PC-9 (cell line): ENCODE data around the gene KRTAP10-6. TPM values are rescaled to one million over a fixed set of nuclear protein-coding genes. Genes with fewer than 3 reads are reported as not detected.
"Not testable (repeated sequence)": the region's sequence is repeated elsewhere in the genome, so short reads cannot be mapped to it uniquely, and the experiment has no call there.

ENCODE experiments used
- BruUV-seq: library from RNA; stranded (reverse); fragments of 400-500 nt; replicated peaks from 2 replicates; lab custom pipeline; 2021; lab: Mats Ljungman, UMichigan
- CTCF ChIA-PET: fragments of 300-600 bp; sonication (Branson Sonifier 250); formaldehyde crosslinking; loops from one replicate; lab custom pipeline; 2022; ENCODE audit warnings: antibody characterized with exemption; lab: Charles Lee
- POLR2A ChIA-PET: fragments of 300-600 bp; sonication (Branson Sonifier 250); formaldehyde crosslinking; loops from one replicate; lab custom pipeline; 2022; ENCODE audit warnings: antibody characterized with exemption; ENCODE audit not compliant: unreplicated experiment; lab: Charles Lee
- DNase-seq, 2 experiments: peaks; one replicate each; pipeline versions ENCODE4 v3.0.0 to v3.0.0-alpha.2; 2015 to 2022; ENCODE audit warnings: mixed read lengths in 1 of 2
- H2AFZ ChIP-seq: fragments of 200-600 bp; sonication (generic); 2 replicates; pipeline ENCODE4 v1.8.1; 2017; ENCODE audit warnings: antibody characterized with exemption
- H3F3A ChIP-seq: fragments of 200-600 bp; sonication (generic); 2 replicates; pipeline ENCODE4 v1.8.1; 2017; ENCODE audit warnings: antibody characterized with exemption, mild to moderate bottlenecking, low read depth; ENCODE audit not compliant: insufficient read depth
- H3K27ac ChIP-seq: fragments of 200-600 bp; sonication (generic); 2 replicates; pipeline ENCODE4 v1.6.1; 2016; ENCODE audit warnings: mixed run types
- H3K27me3 ChIP-seq: fragments of 200-600 bp; sonication (generic); 2 replicates; pipeline ENCODE4 v1.6.1; 2016; ENCODE audit warnings: low read depth, mixed run types; ENCODE audit not compliant: insufficient read depth
- H3K36me3 ChIP-seq: fragments of 200-600 bp; sonication (generic); 2 replicates; pipeline ENCODE4 v1.6.1; 2016; ENCODE audit warnings: low read depth, mixed run types
- H3K4me1 ChIP-seq: fragments of 200-600 bp; sonication (generic); replicated peaks from 2 replicates; pipeline ENCODE4 v1.6.1; 2016; ENCODE audit warnings: mixed run types; ENCODE audit not compliant: insufficient read depth
- H3K4me2 ChIP-seq: fragments of 200-600 bp; sonication (generic); 2 replicates; pipeline ENCODE4 v1.6.1; 2017; ENCODE audit warnings: mixed run types
- H3K4me3 ChIP-seq: fragments of 200-600 bp; sonication (generic); 2 replicates; pipeline ENCODE4 v1.6.1; 2016; ENCODE audit warnings: mixed run types
- H3K79me2 ChIP-seq: fragments of 200-600 bp; sonication (generic); 2 replicates; pipeline ENCODE4 v1.6.1; 2017; ENCODE audit warnings: low read depth, mixed run types
- H3K9me2 ChIP-seq: fragments of 200-600 bp; sonication (generic); 2 replicates; pipeline ENCODE4 v1.8.1; 2017; ENCODE audit warnings: mild to moderate bottlenecking; ENCODE audit not compliant: insufficient read depth
- H3K9me3 ChIP-seq: fragments of 200-600 bp; sonication (generic); 2 replicates; pipeline ENCODE4 v1.8.1; 2016; ENCODE audit warnings: low read depth; ENCODE audit not compliant: insufficient read depth
- H4K20me1 ChIP-seq: fragments of 200-600 bp; sonication (generic); 2 replicates; pipeline ENCODE4 v1.8.1; 2017; ENCODE audit not compliant: insufficient read depth
- CTCF ChIP-seq: fragments of 200-600 bp; sonication (generic); conservative IDR thresholded peaks from 2 replicates; pipeline ENCODE4 v1.6.1; 2017; ENCODE audit warnings: mixed run types, antibody characterized with exemption, mild to moderate bottlenecking, moderate library complexity
- EZH2 ChIP-seq: fragments of 200-600 bp; sonication (generic); IDR thresholded peaks from 2 replicates; pipeline ENCODE4 v1.8.0; 2017; ENCODE audit warnings: antibody characterized with exemption, low read depth
- intact Hi-C: fragments of 100-400 bp; cut with micrococcal nuclease; formaldehyde crosslinking; loops from one replicate; pipeline ENCODE4 v1.10.0; 2022; ENCODE audit not compliant: unreplicated experiment
- total RNA-seq: library from RNA; stranded (reverse); gene quantifications from 2 replicates; pipeline ENCODE4 v1.2.3, GENCODE V29; 2021

KRTAP10-6 gene
- total RNA-seq, 1 experiment from 2014 or later: not detected

DNA sequence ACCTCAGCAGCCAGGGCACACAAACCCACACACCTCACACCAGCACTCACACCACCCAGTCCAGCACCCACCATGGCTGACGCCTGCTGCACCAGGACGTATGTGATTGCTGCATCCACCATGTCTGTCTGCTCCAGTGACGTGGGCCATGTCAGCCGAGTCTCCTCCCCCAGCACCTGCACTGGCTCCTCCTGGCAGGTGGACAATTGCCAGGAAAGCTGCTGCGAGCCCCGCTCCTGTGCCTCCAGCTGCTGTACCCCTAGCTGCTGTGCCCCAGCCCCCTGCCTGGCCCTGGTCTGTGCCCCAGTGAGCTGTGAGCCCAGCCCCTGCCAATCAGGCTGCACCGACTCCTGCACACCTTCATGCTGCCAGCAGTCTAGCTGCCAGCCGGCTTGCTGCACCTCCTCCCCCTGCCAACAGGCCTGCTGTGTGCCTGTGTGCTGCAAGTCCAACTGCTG lies 19.8 kb upstream of the KRTAP10-6 start, which contains the start of gene KRTAP10-8:
Gene KRTAP10-8, plus strand, starts transcription at position 51 of the 458 bp plus-strand sequence. Its CDS starts 22 bp downstream, at position 73.
- ChIA-PET CTCF (no interaction called here), POLR2A (no interaction called here)
- H3K9me3 ChIP-seq: no peaks in the 10 kb centered on the region
- BruUV-seq: no TSS peak
- no peaks in the 10 kb centered on the region for H3K4me1 ChIP-seq
- no peak within 1 kb of the TSS for H2AFZ ChIP-seq
- no peaks in the 10 kb centered on the region for H3K79me2 ChIP-seq
- DNase-seq: no peak
- H3F3A ChIP-seq: no peaks in the 10 kb centered on the region
- peaks cover 45% of the 10 kb centered on the region for H3K27me3 ChIP-seq
- H3K9me2 ChIP-seq: no peaks in the 10 kb centered on the region
- no peak within 1 kb of the TSS for H3K27ac ChIP-seq
- intact Hi-C loops: no loop called here
- H3K4me3 ChIP-seq: no peak within 1 kb of the TSS
- H4K20me1 ChIP-seq: no peaks in the 10 kb centered on the region
- H3K4me2 ChIP-seq: no peak within 1 kb of the TSS
- H3K36me3 ChIP-seq: no peaks in the 10 kb centered on the region
- TF ChIP-seq CTCF (no peak), EZH2 (no peak)

DNA sequence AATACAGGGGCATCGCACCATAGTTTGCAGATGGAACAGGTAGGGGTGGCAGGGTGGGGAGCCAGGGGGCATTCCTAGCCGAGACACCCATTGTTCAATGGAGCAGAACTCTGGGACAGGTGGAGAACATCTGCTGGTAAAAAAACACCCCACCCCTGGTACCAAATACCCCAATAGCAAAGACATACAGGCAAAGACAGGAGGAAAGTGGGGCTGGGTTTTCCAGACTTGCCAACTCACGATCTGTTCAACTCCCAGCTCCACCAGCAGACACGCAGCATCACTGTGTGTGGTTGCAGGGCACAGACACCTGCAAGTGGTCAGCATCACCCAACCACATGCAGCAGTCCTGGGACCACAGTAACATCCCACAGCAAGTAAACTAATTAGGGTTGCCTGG lies 19.2 kb upstream of the KRTAP10-6 start:
- Histone ChIP-seq H3K27ac (no peak overlapping the region), H4K20me1 (no peaks in the 10 kb centered on the region), H3K4me1 (no peaks in the 10 kb centered on the region), H3K79me2 (no peaks in the 10 kb centered on the region), H3K4me3 (no peak overlapping the region), H3F3A (no peaks in the 10 kb centered on the region), H3K27me3 (peaks cover 46% of the 10 kb centered on the region), H2AFZ (no peak overlapping the region), H3K4me2 (no peak overlapping the region), H3K36me3 (no peaks in the 10 kb centered on the region), H3K9me3 (no peaks in the 10 kb centered on the region), H3K9me2 (no peaks in the 10 kb centered on the region)
- BruUV-seq: no TSS peak
- intact Hi-C loops: no loop called here
- ChIA-PET CTCF (no interaction called here), POLR2A (no interaction called here)
- no peak for DNase-seq
- no peak for TF ChIP-seq EZH2
- no peak for TF ChIP-seq CTCF

DNA sequence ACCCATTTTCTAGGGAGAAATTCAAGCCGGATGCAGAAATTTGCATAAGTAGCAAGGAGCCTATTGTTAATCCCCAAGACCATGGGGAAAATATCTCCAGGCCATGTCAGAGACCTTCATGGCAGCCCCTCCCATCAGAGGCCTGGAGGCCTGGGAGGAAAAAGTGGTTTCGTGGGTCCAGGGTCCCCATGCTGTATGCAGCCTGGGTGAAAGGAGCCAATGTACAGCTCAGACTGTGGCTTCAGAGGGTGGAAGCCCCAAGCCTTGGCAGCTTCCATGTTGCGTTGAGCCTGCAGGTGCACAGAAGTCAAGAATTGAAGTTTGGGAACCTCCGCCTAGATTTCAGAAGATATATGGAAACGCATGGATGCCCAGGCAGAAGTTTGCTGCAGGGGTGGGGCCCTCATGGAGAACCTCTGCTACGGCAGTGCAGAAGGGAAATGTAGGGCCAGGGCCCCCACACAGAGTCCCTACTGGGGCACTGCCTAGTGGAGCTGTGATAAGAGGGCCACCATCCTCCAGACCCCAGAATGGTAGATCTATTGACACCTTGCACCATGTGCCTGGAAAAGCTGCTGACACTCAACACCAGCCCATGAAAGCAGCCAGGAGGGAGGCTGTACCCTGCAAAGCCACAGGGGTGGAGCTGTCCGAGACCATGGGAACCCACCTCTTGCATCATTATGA lies 18.0 kb upstream of the KRTAP10-6 start:
- BruUV-seq, H3K79me2 ChIP-seq, H3K36me3 ChIP-seq, H3K9me3 ChIP-seq, H3K27ac ChIP-seq, H3K4me1 ChIP-seq, H3K4me2 ChIP-seq, H3F3A ChIP-seq, POLR2A ChIA-PET, H2AFZ ChIP-seq, intact Hi-C loops, DNase-seq, H3K4me3 ChIP-seq, CTCF ChIA-PET, H3K9me2 ChIP-seq, H4K20me1 ChIP-seq: not testable (repeated sequence)
- H3K27me3 ChIP-seq: peaks cover 42% of the 10 kb centered on the region
